Measurements from ENCODE around the gene AMELX. TPM values are rescaled to one million over a fixed set of nuclear protein-coding genes. Genes with fewer than 3 reads are reported as not detected.

AMELX gene
- total RNA-seq, 4 donors from 2014 or later = not detected

DNA sequence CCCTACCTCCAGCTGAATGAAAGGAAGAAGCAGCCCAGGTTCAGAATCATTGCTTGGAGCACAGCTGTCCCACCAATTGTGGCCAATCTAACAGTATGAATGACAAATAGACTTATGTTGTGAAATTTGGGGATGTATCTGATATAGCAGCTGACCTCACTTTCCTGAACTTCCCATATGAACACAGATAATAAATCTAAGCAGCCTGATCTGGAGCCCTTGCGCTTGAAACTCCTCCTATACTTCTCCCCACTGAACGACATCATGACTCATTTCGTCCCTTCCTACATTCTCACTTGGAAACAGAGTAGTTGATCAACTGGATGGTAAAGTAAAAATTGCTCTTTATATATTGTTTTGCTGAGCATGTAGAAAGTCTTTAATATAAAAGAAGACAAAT is 24.2 kb upstream of the AMELX start:
- Histone ChIP-seq H3K4me1 (peaks cover 6% of the 10 kb centered on the region), H3K27me3 (no peaks in the 10 kb centered on the region), H3K36me3 (no peaks in the 10 kb centered on the region), H3K4me3 (no peak overlapping the region), H3K27ac (no peak overlapping the region), H3K9me3 (no peaks in the 10 kb centered on the region)
- DNase-seq (ENCODE audit: low spot score in 2 of 2) = no peak
- WGBS = 83% methylated on average over 3 of the region's 3 CpGs
- TF ChIP-seq, protein P1, sequence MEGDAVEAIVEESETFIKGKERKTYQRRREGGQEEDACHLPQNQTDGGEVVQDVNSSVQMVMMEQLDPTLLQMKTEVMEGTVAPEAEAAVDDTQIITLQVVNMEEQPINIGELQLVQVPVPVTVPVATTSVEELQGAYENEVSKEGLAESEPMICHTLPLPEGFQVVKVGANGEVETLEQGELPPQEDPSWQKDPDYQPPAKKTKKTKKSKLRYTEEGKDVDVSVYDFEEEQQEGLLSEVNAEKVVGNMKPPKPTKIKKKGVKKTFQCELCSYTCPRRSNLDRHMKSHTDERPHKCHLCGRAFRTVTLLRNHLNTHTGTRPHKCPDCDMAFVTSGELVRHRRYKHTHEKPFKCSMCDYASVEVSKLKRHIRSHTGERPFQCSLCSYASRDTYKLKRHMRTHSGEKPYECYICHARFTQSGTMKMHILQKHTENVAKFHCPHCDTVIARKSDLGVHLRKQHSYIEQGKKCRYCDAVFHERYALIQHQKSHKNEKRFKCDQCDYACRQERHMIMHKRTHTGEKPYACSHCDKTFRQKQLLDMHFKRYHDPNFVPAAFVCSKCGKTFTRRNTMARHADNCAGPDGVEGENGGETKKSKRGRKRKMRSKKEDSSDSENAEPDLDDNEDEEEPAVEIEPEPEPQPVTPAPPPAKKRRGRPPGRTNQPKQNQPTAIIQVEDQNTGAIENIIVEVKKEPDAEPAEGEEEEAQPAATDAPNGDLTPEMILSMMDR (IDR thresholded peaks at IDR 0.05) = no peak
- TF ChIP-seq POLR2A (IDR thresholded peaks at IDR 0.05) (no peak), POLR2AphosphoS5 (IDR thresholded peaks at IDR 0.05) (no peak), EP300 (IDR thresholded peaks at IDR 0.05) (no peak)

DNA sequence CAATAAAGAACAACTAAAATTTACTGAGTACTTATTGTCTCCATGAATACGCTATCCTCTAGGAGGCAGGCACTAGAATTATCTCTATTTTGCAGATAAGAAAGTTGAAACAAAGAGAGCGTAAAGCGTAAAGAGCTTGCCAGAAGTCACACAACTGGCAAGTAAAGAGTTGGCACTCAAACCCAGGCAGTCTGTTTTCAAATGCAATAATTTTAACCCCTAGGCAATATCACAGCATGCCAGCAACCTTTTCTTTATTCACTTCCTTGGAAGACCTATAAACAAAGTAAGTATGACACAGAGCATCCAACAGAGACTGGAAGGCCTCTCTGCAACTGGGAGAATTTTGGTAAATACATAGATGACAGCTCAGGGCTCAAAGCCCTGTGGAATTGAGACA is 23.2 kb upstream of the AMELX start:
- 74% methylated on average over 3 of the region's 3 CpGs for WGBS
- Histone ChIP-seq H3K27me3 (no peaks in the 10 kb centered on the region), H3K4me3 (no peak overlapping the region), H3K27ac (no peak overlapping the region), H3K9me3 (no peaks in the 10 kb centered on the region), H3K36me3 (no peaks in the 10 kb centered on the region), H3K4me1 (peaks cover 6% of the 10 kb centered on the region)
- DNase-seq (ENCODE audit: low spot score in 2 of 2) = no peak
- TF ChIP-seq POLR2AphosphoS5 (IDR thresholded peaks at IDR 0.05) (no peak), POLR2A (IDR thresholded peaks at IDR 0.05) (no peak)
- TF ChIP-seq, protein P1 (IDR thresholded peaks at IDR 0.05) = no peak

- 72% methylated on average over 2 of the region's 2 CpGs for WGBS
Observed at GRCh38 chrX:11272290-11272689, 20.9 kb upstream of the AMELX start.

GRCh38 chrX:11272863-11273262 is 20.4 kb upstream of the AMELX start:
- Histone ChIP-seq H3K36me3 (no peaks in the 10 kb centered on the region), H3K9me3 (no peaks in the 10 kb centered on the region), H3K4me1 (no peaks in the 10 kb centered on the region), H3K27me3 (no peaks in the 10 kb centered on the region), H3K27ac (no peak overlapping the region), H3K4me3 (no peak overlapping the region)
- DNase-seq (ENCODE audit: low spot score in 2 of 2) = no peak
- TF ChIP-seq POLR2A (IDR thresholded peaks at IDR 0.05) (no peak), EP300 (IDR thresholded peaks at IDR 0.05) (no peak), POLR2AphosphoS5 (IDR thresholded peaks at IDR 0.05) (no peak)
- TF ChIP-seq, protein P1 (IDR thresholded peaks at IDR 0.05) = no peak
- WGBS = 70% methylated on average over 5 of the region's 5 CpGs

More at GRCh38 chrX:11272290-11272689, 20.9 kb upstream of the AMELX start:
- no peak overlapping the region for H3K27ac ChIP-seq
- TF ChIP-seq, protein P1 (IDR thresholded peaks at IDR 0.05) = no peak
- TF ChIP-seq EP300 (IDR thresholded peaks at IDR 0.05) (no peak), POLR2AphosphoS5 (IDR thresholded peaks at IDR 0.05) (no peak), POLR2A (IDR thresholded peaks at IDR 0.05) (no peak)
- no peaks in the 10 kb centered on the region for H3K27me3 ChIP-seq
- no peak for DNase-seq (ENCODE audit: low spot score in 2 of 2)
- H3K9me3 ChIP-seq = no peaks in the 10 kb centered on the region
- no peaks in the 10 kb centered on the region for H3K36me3 ChIP-seq
- H3K4me1 ChIP-seq = no peaks in the 10 kb centered on the region
- no peak overlapping the region for H3K4me3 ChIP-seq

DNA sequence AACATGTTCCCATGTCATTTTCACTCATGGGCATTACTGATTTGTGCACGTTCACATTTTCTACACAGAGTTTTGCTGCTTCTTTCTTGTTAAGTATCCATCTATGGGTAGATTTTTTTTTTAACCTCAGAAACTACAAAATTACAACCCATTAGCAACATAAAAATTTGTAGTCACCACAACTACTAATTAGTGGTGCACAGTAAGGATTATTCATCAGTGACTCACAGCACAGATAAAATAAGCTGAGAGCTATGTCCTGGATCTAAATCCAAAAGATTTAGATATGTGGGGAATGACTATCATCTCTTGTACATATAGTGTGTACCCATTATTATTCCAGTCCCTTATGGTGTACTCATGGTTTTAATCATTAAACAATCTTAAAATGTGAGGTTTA is 19.7 kb upstream of the AMELX start:
- TF ChIP-seq EP300 (IDR thresholded peaks at IDR 0.05) = no peak
- H3K36me3 ChIP-seq = no peaks in the 10 kb centered on the region
- no peak overlapping the region for H3K4me3 ChIP-seq
- no peaks in the 10 kb centered on the region for H3K27me3 ChIP-seq
- H3K9me3 ChIP-seq = no peaks in the 10 kb centered on the region
- DNase-seq (ENCODE audit: low spot score in 2 of 2) = no peak
- 81% methylated on average over 1 of the region's 1 CpG for WGBS
- H3K27ac ChIP-seq = no peak overlapping the region
- H3K4me1 ChIP-seq = no peaks in the 10 kb centered on the region

- no peak for TF ChIP-seq EP300 (IDR thresholded peaks at IDR 0.05)
- TF ChIP-seq, protein P1 (IDR thresholded peaks at IDR 0.05) = no peak
- no peak for DNase-seq (ENCODE audit: low spot score in 2 of 2)
- Histone ChIP-seq H3K4me3 (no peak overlapping the region), H3K9me3 (no peaks in the 10 kb centered on the region), H3K4me1 (no peaks in the 10 kb centered on the region), H3K27me3 (no peaks in the 10 kb centered on the region), H3K36me3 (no peaks in the 10 kb centered on the region), H3K27ac (no peak overlapping the region)
- WGBS = 35% methylated on average over 2 of the region's 2 CpGs
Observed at GRCh38 chrX:11282043-11282442, 11.2 kb upstream of the AMELX start.

All from suprapubic skin (tissue), 4 donors.